Suprapubic skin (tissue), 4 donors: Measurements from ENCODE around the gene FXYD7. TPM values are rescaled to one million over a fixed set of nuclear protein-coding genes. Genes with fewer than 3 reads are reported as not detected.
"Not testable (repeated sequence)": the region's sequence is repeated elsewhere in the genome, so short reads cannot be mapped to it uniquely, and the experiment has no call there.

Experiments used
- DNase-seq, 2 donors: peaks; one replicate each; pipeline ENCODE4 v3.0.0-alpha.2; 2019; ENCODE audit warnings: low spot score in 2 of 2
- H3K27ac ChIP-seq: fragments of 200-600 bp; sonication (generic); one replicate; pipeline ENCODE4 v1.5.1; 2019
- H3K27me3 ChIP-seq: fragments of 200-600 bp; sonication (generic); one replicate; pipeline ENCODE4 v1.5.1; 2019
- H3K36me3 ChIP-seq: fragments of 200-600 bp; sonication (generic); one replicate; pipeline ENCODE4 v1.5.1; 2019
- H3K4me1 ChIP-seq: fragments of 200-600 bp; sonication (generic); one replicate; pipeline ENCODE4 v1.5.1; 2019
- H3K4me3 ChIP-seq: fragments of 200-600 bp; sonication (generic); one replicate; pipeline ENCODE4 v1.5.1; 2019; ENCODE audit warnings: mild to moderate bottlenecking
- H3K9me3 ChIP-seq: fragments of 200-600 bp; sonication (generic); one replicate; pipeline ENCODE4 v1.5.1; 2019
- CTCF ChIP-seq, 2 donors: fragments of 200-600 bp in 1 of 2; fragments of 450-650 bp in 1 of 2; sonication (generic) in 1 of 2; IDR thresholded peaks; one replicate each; pipeline ENCODE4 v1.5.1; 2016 to 2019; ENCODE audit warnings: antibody characterized with exemption in 2 of 2, mild to moderate bottlenecking in 1 of 2, moderate library complexity in 1 of 2
- EP300 ChIP-seq: sonication (generic); formaldehyde crosslinking; IDR thresholded peaks from one replicate; pipeline ENCODE4 v1.6.1; 2017; ENCODE audit warnings: antibody characterized with exemption
- POLR2A ChIP-seq, 2 donors: fragments of 450-650 bp; IDR thresholded peaks; one replicate each; pipeline ENCODE4 v1.6.1; 2017; ENCODE audit warnings: antibody characterized with exemption in 2 of 2, mild to moderate bottlenecking in 2 of 2, moderate library complexity in 2 of 2
- POLR2AphosphoS5 ChIP-seq, 3 donors: sonication (generic); formaldehyde crosslinking; IDR thresholded peaks; one replicate each; pipeline ENCODE4 v1.6.1; 2017; ENCODE audit warnings: antibody characterized with exemption in 3 of 3
- WGBS: methylation state at CpG from one replicate; pipeline ENCODE4 v1.1.5; 2018; 5-methylcytosine and 5-hydroxymethylcytosine counted together
- total RNA-seq, 4 donors: library from RNA; depleted of rRNA; stranded (reverse); fragments of >200 nt; gene quantifications; one replicate each; pipeline ENCODE4 v1.1.0, GENCODE V29; 2016

Gene FXYD7
- total RNA-seq, 4 donors from 2014 or later: 2.2 TPM; not detected in 3

DNA sequence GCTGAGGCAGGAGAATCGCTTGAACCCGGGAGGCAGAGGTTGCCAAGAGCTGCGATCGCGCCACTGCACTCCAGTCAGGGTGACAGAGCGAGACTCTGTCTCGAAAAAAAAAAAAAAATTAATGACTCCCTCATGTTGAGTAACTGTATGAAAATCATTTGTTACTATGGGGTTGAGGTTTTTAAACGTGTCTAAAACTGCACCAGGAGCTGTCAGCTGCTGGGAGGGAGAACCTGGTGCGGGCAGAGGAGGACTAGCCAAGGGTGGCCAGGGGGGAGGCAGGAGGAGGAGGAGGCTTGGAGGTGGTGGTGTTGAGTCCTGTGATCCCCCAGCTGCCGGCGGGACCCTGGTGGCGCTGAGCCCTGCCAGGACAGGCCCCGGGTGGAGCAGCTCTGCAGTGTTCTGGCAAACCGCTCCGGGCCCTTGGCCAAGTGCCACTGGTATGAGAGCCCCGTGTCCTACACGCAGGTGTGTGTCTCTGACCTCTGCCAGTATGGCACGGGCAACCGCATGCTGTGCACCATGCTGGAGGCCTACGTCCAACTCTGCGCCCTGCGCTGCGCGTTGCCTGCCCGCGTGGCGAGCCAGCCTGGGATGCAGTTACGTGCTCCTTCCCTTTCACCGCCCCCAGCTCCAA lies 44.5 kb upstream of the FXYD7 start:
- Histone ChIP-seq H3K27ac (peak overlapping the region; percentile 39), H3K4me1 (peaks cover 47% of the 10 kb centered on the region), H3K4me3 (no peak overlapping the region), H3K27me3 (no peaks in the 10 kb centered on the region), H3K36me3 (no peaks in the 10 kb centered on the region), H3K9me3 (no peaks in the 10 kb centered on the region)
- DNase-seq: no peak
- WGBS: 53% methylated on average over 24 of the region's 29 CpGs
- TF ChIP-seq POLR2AphosphoS5 (IDR thresholded peaks at IDR 0.05): no peak
- TF ChIP-seq CTCF (IDR thresholded peaks at IDR 0.05): no peak
- no peak for TF ChIP-seq POLR2A (IDR thresholded peaks at IDR 0.05)
- no peak for TF ChIP-seq EP300

GRCh38 chr19:35099155-35099896 lies 43.7 kb upstream of the FXYD7 start:
- no peaks in the 10 kb centered on the region for H3K36me3 ChIP-seq
- 66% methylated on average over 9 of the region's 21 CpGs for WGBS
- H3K27me3 ChIP-seq: no peaks in the 10 kb centered on the region
- DNase-seq: no peak
- H3K9me3 ChIP-seq: no peaks in the 10 kb centered on the region
- TF ChIP-seq POLR2AphosphoS5 (IDR thresholded peaks at IDR 0.05) (no peak), POLR2A (IDR thresholded peaks at IDR 0.05) (no peak), CTCF (IDR thresholded peaks at IDR 0.05) (no peak), EP300 (no peak)
- peak overlapping the region; percentile 39 for H3K27ac ChIP-seq
- H3K4me3 ChIP-seq: no peak overlapping the region
- peaks cover 40% of the 10 kb centered on the region for H3K4me1 ChIP-seq

DNA sequence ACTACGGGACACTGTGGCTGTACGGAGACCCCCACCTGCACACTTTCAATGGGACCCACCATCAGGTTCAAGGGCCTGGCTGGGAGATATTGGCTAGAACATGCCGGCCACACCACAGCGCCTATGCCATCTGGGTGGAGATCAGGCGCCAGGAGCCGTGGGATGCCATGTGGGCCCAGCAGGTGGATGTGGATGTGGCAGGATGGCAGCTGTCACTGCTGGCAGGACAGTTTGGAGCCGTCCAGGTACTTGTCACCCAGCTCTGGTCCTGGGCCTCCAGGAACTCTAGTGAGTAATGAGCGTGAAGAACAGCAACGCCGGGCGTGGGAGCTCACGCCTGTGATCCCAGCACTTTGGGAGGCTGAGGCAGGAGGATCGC lies 43.2 kb upstream of the FXYD7 start:
- no peak overlapping the region for H3K27ac ChIP-seq
- DNase-seq: no peak
- H3K4me3 ChIP-seq: no peak overlapping the region
- TF ChIP-seq EP300: no peak
- TF ChIP-seq POLR2A (IDR thresholded peaks at IDR 0.05): no peak
- TF ChIP-seq CTCF (IDR thresholded peaks at IDR 0.05): no peak
- no peak for TF ChIP-seq POLR2AphosphoS5 (IDR thresholded peaks at IDR 0.05)
- WGBS: 91% methylated on average over 11 of the region's 13 CpGs
- peaks cover 35% of the 10 kb centered on the region for H3K4me1 ChIP-seq
- no peaks in the 10 kb centered on the region for H3K9me3 ChIP-seq
- H3K27me3 ChIP-seq: no peaks in the 10 kb centered on the region
- H3K36me3 ChIP-seq: no peaks in the 10 kb centered on the region

DNA sequence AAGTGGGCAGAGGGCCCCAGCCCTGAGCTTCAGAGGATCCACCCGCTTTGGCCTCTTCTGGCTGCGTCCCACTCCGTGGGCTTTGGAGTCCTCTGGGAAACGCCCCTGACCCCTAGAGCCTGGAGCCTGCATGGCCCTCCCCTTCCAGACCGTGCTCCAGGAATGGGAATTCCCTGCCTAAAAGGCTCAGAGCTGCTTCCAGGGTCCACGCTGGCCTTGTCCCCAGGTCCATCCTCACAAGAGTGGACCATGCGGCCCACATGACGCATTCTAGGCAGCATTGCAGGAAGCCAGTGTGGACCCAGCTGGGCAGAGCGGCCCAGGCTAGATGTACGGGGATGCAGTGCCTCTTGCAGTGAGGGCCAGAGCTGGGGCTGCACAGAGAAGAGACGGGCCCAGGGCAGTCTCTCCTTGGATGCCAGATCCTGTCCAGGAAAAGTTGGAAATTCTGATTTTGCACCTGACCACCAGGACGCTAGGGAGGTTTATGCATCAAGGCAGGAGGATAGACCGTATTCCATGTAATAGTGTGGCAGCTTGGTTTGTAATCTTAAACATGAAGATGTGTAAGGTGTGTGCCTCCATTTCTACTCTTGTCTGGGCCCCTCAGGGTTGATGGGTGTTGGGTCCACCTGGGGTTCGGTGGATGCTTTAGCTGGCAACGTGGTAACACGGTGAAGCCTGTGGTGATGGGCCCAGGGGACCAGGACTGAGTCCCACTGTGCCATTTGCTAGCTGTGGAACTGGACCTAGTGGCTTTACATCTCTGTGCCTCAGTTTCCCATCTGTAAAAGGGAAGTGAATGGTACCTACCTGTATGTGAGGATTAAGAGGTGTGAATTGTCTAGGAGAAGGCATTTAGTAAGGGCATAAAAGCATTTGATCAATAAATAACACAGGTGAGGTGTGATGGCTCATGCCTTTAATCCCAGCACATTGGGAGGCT lies 42.2 kb upstream of the FXYD7 start:
- no peaks in the 10 kb centered on the region for H3K36me3 ChIP-seq
- H3K4me1 ChIP-seq: peaks cover 27% of the 10 kb centered on the region
- H3K9me3 ChIP-seq: no peaks in the 10 kb centered on the region
- TF ChIP-seq POLR2AphosphoS5 (IDR thresholded peaks at IDR 0.05) (no peak), CTCF (IDR thresholded peaks at IDR 0.05) (no peak), EP300 (no peak), POLR2A (IDR thresholded peaks at IDR 0.05) (no peak)
- no peak overlapping the region for H3K27ac ChIP-seq
- H3K4me3 ChIP-seq: no peak overlapping the region
- no peaks in the 10 kb centered on the region for H3K27me3 ChIP-seq
- no peak for DNase-seq
- 81% methylated on average over 13 of the region's 16 CpGs for WGBS

DNA sequence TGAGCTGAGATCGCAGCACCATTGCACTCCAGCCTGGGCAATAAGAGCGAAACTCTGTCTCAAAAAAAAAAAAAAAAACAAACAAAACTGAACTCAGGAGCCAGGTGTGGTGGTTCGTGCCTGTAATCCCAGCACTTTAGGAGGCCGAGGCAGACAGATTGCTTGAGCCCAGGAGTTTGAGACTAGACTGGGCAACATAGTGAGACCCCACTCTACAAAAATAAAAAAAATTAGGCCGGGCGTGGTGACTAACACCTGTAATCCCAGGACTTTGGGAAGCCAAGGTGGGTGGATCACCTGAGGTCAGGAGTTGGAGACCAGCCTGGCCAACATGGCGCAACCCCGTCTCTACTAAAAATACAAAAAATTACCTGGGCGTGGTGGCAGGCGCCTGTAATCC lies 41.1 kb upstream of the FXYD7 start:
- not testable (repeated sequence) for H3K9me3 ChIP-seq, H3K36me3 ChIP-seq, H3K27me3 ChIP-seq, H3K27ac ChIP-seq, DNase-seq, H3K4me3 ChIP-seq
- 95% methylated on average over 10 of the region's 10 CpGs for WGBS
- peaks cover 19% of the 10 kb centered on the region for H3K4me1 ChIP-seq

GRCh38 chr19:35103614-35104013 lies 39.4 kb upstream of the FXYD7 start:
- not testable (repeated sequence) for H3K27me3 ChIP-seq, H3K36me3 ChIP-seq, H3K4me3 ChIP-seq, DNase-seq, H3K9me3 ChIP-seq, H3K27ac ChIP-seq
- WGBS: 77% methylated on average over 10 of the region's 10 CpGs
- peaks cover 22% of the 10 kb centered on the region for H3K4me1 ChIP-seq
